WI38 (cell line): ENCODE data around the gene TMEM126A.

Experiments
- H3K4me3 ChIP-seq: 2 replicates; pipeline ENCODE4 v1.5.1; 2011; ENCODE audit warnings: low read depth, mild to moderate bottlenecking, control low read depth, low read length
- TF ChIP-seq, protein P1 (sequence below): IDR thresholded peaks from 2 replicates; pipeline ENCODE4 v1.5.1; 2012; ENCODE audit warnings: low read depth, mild to moderate bottlenecking, control low read depth, low read length

Gene TMEM126A

DNA sequence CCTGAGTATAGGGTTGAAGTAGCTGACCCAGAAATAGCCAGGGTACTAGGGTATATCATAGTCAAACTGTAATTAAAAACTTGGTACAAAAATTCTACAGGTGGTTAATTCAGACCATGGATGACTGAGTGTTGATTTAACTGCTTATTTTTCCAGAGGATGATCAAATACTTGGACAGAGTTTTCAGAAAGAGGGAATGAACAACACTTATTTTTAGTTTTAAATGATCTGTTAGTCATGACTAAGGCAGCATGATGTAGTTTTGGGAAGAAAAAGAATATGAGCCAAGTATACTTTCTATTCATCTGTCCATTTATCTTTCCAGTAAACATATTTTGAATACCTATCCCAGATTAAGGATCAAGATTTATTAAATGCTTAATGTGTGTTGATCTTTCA is 58.0 kb downstream of the TMEM126A start:
- H3K4me3 ChIP-seq = no peak overlapping the region
- TF ChIP-seq, protein P1, sequence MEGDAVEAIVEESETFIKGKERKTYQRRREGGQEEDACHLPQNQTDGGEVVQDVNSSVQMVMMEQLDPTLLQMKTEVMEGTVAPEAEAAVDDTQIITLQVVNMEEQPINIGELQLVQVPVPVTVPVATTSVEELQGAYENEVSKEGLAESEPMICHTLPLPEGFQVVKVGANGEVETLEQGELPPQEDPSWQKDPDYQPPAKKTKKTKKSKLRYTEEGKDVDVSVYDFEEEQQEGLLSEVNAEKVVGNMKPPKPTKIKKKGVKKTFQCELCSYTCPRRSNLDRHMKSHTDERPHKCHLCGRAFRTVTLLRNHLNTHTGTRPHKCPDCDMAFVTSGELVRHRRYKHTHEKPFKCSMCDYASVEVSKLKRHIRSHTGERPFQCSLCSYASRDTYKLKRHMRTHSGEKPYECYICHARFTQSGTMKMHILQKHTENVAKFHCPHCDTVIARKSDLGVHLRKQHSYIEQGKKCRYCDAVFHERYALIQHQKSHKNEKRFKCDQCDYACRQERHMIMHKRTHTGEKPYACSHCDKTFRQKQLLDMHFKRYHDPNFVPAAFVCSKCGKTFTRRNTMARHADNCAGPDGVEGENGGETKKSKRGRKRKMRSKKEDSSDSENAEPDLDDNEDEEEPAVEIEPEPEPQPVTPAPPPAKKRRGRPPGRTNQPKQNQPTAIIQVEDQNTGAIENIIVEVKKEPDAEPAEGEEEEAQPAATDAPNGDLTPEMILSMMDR = no peak
